Activated naive CD8-positive, alpha-beta T cell treated with anti-CD3 and anti-CD28 coated beads, Interleukin-2, amount 50 U/mL, for 24 hours (primary cell): Measurements from ENCODE around the gene ZFP30.

ENCODE experiments used
- ATAC-seq: fragments of 150-1000 bp; cut with Tn5 transposase; one replicate; pipeline ENCODE4 v1.10.0; 2021
- DNase-seq: peaks from one replicate; pipeline ENCODE4 v3.0.0; 2021
- H3K27ac Mint-ChIP-seq: one replicate; pipeline ENCODE4 v1.8.0; 2021; ENCODE audit warnings: mild to moderate bottlenecking, mixed read lengths
- H3K27me3 Mint-ChIP-seq: one replicate; pipeline ENCODE4 v1.8.0; 2021; ENCODE audit warnings: mixed read lengths
- H3K36me3 Mint-ChIP-seq: one replicate; pipeline ENCODE4 v1.8.0; 2021; ENCODE audit warnings: low read depth, mixed read lengths
- H3K4me1 Mint-ChIP-seq: one replicate; pipeline ENCODE4 v1.8.0; 2021; ENCODE audit warnings: mixed read lengths
- H3K4me3 Mint-ChIP-seq: one replicate; pipeline ENCODE4 v1.8.0; 2021; ENCODE audit warnings: mild to moderate bottlenecking, moderate library complexity, mixed read lengths
- H3K9me3 Mint-ChIP-seq: one replicate; pipeline ENCODE4 v1.8.0; 2021; ENCODE audit warnings: mixed read lengths

The ZFP30 gene

DNA sequence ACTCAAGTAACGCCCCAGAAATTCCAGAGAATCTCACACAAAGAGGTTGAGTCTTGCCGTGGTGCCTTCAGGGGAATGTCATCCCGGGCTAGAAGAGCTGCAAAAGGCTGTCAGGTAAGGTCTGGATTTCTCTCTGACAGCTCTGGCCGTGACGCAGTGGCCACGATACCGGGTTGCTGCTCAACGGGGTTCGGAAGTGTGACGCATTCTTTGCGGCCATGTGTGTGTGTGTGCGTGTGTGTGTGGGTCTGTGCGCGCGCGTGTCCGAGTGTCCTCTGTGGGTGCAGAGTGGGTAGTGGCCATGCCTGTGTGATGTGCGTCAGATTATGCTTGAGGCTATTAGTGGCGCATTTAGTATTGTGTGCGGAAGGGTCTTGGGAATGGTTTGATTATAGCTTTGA, 60.3 kb downstream of the ZFP30 start:
- H3K9me3 Mint-ChIP-seq: peaks cover 22% of the 10 kb centered on the region
- H3K36me3 Mint-ChIP-seq: peaks cover 42% of the 10 kb centered on the region
- peak overlapping the region; percentile 97 for H3K4me3 Mint-ChIP-seq
- ATAC-seq: peak; percentile 55
- peaks cover 25% of the 10 kb centered on the region for H3K4me1 Mint-ChIP-seq
- DNase-seq: peak; percentile 56
- H3K27ac Mint-ChIP-seq: peak overlapping the region; percentile 89
- H3K27me3 Mint-ChIP-seq: no peaks in the 10 kb centered on the region

GRCh38 chr19:37594304-37594981, 60.8 kb downstream of the ZFP30 start, which contains the start of the genes ZNF540 and ZNF571:
Gene ZNF540 (plus strand): TSS chr19:37594876. CDS start chr19:37598448, 3,572 bp downstream.
Gene ZNF571 (minus strand): TSS chr19:37594792. CDS start chr19:37586676, 8,116 bp downstream.
- Mint-ChIP-seq H3K9me3 (peaks cover 18% of the 10 kb centered on the region), H3K4me3 (peak within 1 kb of the TSS; percentile 97), H3K27ac (peak within 1 kb of the TSS; percentile 89), H3K4me1 (peaks cover 25% of the 10 kb centered on the region), H3K27me3 (no peaks in the 10 kb centered on the region), H3K36me3 (peaks cover 40% of the 10 kb centered on the region)
- peak; percentile 100 for ATAC-seq
- peak; percentile 91 for DNase-seq

DNA sequence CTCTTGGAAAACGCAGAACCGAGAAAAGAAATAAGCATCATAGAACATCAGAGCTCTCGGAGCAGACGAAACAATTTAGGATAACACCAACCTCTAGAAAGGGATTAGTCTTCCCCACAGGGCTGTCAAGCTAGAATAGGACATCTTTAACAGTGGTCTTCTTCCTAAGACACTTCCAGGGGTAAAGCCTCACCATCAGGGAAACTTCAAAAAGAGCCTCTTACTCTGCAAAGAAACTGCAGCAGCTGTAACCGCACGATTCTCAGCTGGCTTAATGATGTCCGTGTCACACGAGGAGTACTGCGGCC, 61.3 kb downstream of the ZFP30 start:
- H3K27me3 Mint-ChIP-seq: no peaks in the 10 kb centered on the region
- peaks cover 23% of the 10 kb centered on the region for H3K9me3 Mint-ChIP-seq
- no peak for ATAC-seq
- H3K4me3 Mint-ChIP-seq: peak overlapping the region; percentile 97
- DNase-seq: no peak
- peaks cover 43% of the 10 kb centered on the region for H3K36me3 Mint-ChIP-seq
- H3K4me1 Mint-ChIP-seq: peaks cover 25% of the 10 kb centered on the region
- peak overlapping the region; percentile 89 for H3K27ac Mint-ChIP-seq

DNA sequence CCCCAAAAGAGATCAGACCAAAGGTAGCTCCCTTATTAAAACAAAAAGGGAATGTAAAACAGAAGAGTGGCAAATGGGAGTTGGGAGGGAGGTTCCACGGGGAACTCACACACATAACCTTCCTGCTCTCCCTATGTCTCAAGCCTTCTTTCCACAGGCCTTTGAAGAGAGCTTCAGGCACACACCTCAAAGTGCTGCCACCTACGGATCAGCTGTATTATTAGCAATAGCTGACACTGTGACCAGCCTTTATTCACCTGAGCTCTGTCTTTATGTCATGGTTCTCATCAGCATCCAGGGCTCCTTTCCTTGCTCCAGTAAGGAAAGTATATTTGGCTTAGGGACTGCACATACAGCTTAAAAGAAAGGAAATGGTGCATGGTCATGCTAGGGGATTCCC, 71.9 kb downstream of the ZFP30 start:
- H3K4me3 Mint-ChIP-seq: no peak overlapping the region
- no peak overlapping the region for H3K27ac Mint-ChIP-seq
- ATAC-seq (no peak), DNase-seq (no peak)
- peaks cover 58% of the 10 kb centered on the region for H3K9me3 Mint-ChIP-seq
- H3K36me3 Mint-ChIP-seq: peaks cover 37% of the 10 kb centered on the region
- H3K27me3 Mint-ChIP-seq: no peaks in the 10 kb centered on the region
- no peaks in the 10 kb centered on the region for H3K4me1 Mint-ChIP-seq

DNA sequence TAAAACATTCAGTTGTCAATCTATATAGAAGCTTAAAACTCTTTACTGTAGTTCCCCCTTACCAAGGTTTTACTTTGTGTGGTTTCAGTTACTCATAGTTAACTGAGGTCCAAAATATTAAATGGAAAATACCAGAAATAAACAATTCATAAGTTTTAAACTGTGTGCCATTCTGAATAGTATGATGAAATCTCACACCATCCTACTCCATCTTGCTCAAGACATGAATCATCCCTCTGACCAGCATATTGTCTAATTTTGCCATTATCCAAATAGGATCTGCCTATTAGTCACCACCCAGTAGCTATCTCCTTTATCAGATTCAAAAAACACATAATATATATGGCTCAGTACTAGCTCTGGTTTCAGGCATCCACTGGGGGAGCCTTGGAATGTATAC, 83.1 kb downstream of the ZFP30 start:
- H3K4me3 Mint-ChIP-seq: no peak overlapping the region
- peaks cover 70% of the 10 kb centered on the region for H3K36me3 Mint-ChIP-seq
- H3K9me3 Mint-ChIP-seq: peaks cover 66% of the 10 kb centered on the region
- no peak overlapping the region for H3K27ac Mint-ChIP-seq
- H3K4me1 Mint-ChIP-seq: no peaks in the 10 kb centered on the region
- H3K27me3 Mint-ChIP-seq: no peaks in the 10 kb centered on the region
- ATAC-seq: no peak
- no peak for DNase-seq

DNA sequence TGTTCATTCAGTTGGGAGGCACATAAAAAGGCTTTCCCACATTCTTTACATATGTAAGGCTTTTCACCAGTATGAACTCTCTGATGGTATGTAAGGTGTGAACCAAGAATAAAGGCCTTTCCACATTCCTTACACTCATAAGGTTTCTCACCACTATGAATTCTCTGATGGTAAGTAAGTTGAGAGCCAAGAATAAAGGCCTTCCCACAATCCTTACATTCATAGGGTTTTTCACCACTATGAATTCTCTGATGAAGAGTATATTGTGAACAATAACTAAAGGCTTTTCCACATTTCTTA, 89.9 kb downstream of the ZFP30 start:
- Mint-ChIP-seq H3K9me3 (peaks cover 71% of the 10 kb centered on the region), H3K4me3 (no peak overlapping the region), H3K27me3 (no peaks in the 10 kb centered on the region), H3K27ac (no peak overlapping the region), H3K36me3 (peaks cover 87% of the 10 kb centered on the region), H3K4me1 (no peaks in the 10 kb centered on the region)
- ATAC-seq (no peak), DNase-seq (no peak)

GRCh38 chr19:37564624-37565369, 90.5 kb downstream of the ZFP30 start:
- Mint-ChIP-seq H3K36me3 (peaks cover 83% of the 10 kb centered on the region), H3K27ac (no peak overlapping the region), H3K27me3 (no peaks in the 10 kb centered on the region), H3K4me1 (no peaks in the 10 kb centered on the region), H3K9me3 (peaks cover 65% of the 10 kb centered on the region), H3K4me3 (no peak overlapping the region)
- ATAC-seq (no peak), DNase-seq (no peak)
